Thoracic aorta endothelial cell (primary cell): Measurements from ENCODE around the gene NRARP. TPM values are rescaled to one million over a fixed set of nuclear protein-coding genes. Genes with fewer than 3 reads are reported as not detected.

ENCODE experiments used
- total RNA-seq: library from RNA; depleted of rRNA; stranded (reverse); fragments of >200 nt; gene quantifications from 2 replicates; pipeline ENCODE4 v1.2.3, GENCODE V29; 2012

Gene NRARP, protein sequence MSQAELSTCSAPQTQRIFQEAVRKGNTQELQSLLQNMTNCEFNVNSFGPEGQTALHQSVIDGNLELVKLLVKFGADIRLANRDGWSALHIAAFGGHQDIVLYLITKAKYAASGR
- 12.1 and 16.5 TPM in 2 replicates for total RNA-seq

DNA sequence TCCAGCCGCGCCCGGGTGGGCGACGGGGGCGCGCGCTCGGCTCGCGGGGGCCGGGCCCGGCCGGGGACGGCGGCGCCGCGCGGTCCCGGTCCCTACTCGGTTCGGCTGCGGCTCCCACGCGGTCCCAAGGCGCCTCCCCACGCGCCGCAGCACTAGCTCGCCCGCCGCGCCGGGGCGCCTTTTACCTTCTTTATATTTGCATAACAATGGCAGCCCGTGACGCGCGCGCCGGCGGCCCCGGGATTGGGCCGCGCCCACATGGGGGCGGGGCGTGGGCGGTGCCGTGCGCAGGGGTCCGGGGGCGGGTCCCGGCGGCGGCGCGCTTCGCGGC, at the start of gene NRARP:
Gene NRARP, minus strand, starts transcription at position 154 of the 331 bp plus-strand sequence. CDS start 343 bp downstream, outside the sequence.

DNA sequence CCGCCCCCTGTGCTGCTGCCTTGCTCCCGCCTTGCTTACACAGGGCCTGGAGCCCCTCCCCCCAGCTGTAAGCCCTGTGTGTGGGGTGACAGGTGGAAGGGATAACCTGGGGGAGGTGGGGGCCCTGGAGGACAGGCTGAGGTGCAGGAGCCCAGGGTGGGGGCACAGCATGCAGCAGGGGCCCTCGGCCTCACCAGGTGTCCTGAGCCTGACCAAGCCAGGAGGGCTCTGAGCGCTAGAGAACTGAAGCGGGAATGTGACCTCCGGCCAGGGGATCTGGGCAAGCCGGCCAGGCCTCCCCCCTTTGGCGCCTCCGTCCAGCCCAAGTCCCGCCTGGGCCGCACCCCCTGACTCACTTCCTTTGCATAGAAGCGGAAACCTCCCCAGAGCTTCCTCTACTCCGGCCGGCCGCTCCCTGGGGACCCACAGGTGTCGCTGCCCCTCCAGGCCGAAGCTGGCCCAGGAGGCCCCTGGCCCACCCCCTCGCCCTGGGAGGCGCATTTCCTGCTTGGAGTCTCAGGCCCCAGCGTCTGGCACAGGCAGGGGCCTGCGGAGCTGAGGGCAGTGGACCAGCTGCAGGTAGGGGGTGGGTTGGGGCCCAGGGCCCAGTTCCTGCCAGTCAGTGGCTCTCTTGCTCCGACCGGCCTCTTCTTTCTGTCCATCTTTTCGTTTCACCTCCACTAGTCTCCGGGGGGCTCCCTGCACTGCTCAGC, 24.6 kb downstream of the NRARP start, which contains the start of gene TOR4A:
Gene TOR4A, plus strand, starts transcription at position 398 of the 713 bp plus-strand sequence. CDS start 964 bp downstream, outside the sequence.

DNA sequence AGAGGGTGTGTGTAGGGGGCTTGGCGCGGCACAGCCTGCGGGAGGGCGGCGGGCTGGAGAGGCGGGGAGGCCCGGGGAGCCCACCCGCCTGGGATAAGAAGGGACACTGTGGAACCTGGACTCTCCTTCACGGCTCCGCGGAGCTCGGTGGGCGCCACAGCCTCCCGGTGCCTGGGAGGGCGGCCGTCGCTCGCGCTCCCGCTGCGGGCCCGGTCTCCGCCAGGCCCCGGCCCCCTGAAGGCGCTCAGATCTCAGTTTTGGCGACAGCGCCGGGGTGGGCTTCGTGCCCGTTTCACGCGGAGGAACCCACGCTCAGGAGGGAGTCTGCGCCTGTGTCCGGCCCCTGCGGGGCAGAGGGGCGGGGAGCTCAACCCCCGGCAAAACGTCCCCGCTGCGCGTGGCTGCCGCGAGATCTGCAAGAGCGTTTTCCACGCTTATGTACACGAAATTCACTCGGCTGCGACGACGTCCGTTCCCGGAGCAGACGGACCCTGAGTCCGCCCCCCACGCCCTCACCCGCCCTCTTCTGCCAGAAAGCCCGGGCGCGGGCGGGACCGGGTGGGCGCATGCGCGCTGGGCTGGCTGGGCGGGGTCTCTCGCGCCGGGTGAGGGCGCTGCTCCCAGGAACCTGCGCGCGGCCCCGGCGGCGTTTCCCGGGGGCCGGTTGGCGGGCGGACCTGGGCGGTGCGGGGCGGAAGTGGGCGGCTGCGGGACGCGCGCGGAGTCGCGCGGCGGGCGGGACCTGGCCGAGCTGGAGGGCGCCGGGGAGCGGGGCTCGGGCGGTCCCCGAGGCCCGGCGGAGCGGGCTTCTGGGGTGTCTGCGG, 47.2 kb downstream of the NRARP start, which contains the start of gene NELFB:
Gene NELFB, plus strand, starts transcription at position 704 of the 824 bp plus-strand sequence.

DNA sequence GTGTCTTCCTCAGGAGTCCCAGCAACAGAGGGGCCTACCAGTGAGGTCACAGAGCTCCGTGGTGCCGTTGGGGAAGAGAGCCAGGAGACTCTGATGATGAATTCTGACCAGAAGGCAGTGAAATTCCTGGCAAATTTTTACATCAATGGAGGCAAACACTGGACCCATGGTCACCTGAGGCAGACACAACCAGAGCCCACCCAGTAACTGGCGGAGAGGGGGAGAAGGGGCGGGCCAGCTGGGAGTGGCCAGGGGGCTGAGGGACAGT, 50.9 kb downstream of the NRARP start, which contains the start of gene STPG3:
Gene STPG3, plus strand, starts transcription at position 93 of the 268 bp plus-strand sequence. Its CDS starts 1 bp downstream, at position 94.

Other genes with a start within 250 kb of the NRARP start
- not detected in 2 replicates for gene ENTPD2, start 248.2 kb downstream of the NRARP start, total RNA-seq
- gene SAPCD2, start 231.7 kb downstream of the NRARP start, total RNA-seq = 19.7 and 36.7 TPM in 2 replicates
- gene UAP1L1, start 224.8 kb downstream of the NRARP start, total RNA-seq = 16.2 and 20.7 TPM in 2 replicates
- 45.7 and 53.3 TPM in 2 replicates for gene MAN1B1, start 215.3 kb downstream of the NRARP start, total RNA-seq
- gene DPP7, start 187.5 kb downstream of the NRARP start, total RNA-seq = 55.6 and 69.3 TPM in 2 replicates
- under 0.01 and 0.14 TPM in 2 replicates for gene GRIN1, start 163.1 kb downstream of the NRARP start, total RNA-seq
- gene LRRC26, start 132.2 kb downstream of the NRARP start, total RNA-seq = not detected in 2 replicates
- gene TMEM210, start 130.2 kb downstream of the NRARP start, total RNA-seq = not detected in 2 replicates
- 28.2 and 31.2 TPM in 2 replicates for gene ANAPC2, start 113.7 kb downstream of the NRARP start, total RNA-seq
- gene SSNA1, start 113.6 kb downstream of the NRARP start, total RNA-seq = 84.6 and 91.9 TPM in 2 replicates
- 6.3 and 8.7 TPM in 2 replicates for gene TPRN, start 101.5 kb downstream of the NRARP start, total RNA-seq
- 25.2 and 27.3 TPM in 2 replicates for gene TMEM203, start 96.6 kb downstream of the NRARP start, total RNA-seq
- 8.2 and 11.1 TPM in 2 replicates for gene NDOR1, start 96.6 kb downstream of the NRARP start, total RNA-seq
- gene RNF208, start 80.0 kb downstream of the NRARP start, total RNA-seq = 0.13 and 0.43 TPM in 2 replicates
- 0.27 and 0.29 TPM in 2 replicates for gene CYSRT1, start 77.1 kb downstream of the NRARP start, total RNA-seq
- gene RNF224, start 74.8 kb downstream of the NRARP start, total RNA-seq = 0.07 TPM in 1 of 2 replicates, not detected in the other
- gene SLC34A3, start 71.4 kb downstream of the NRARP start, total RNA-seq = not detected in 2 replicates
- gene TUBB4B, start 61.0 kb downstream of the NRARP start, total RNA-seq = 240 and 376 TPM in 2 replicates
- not detected in 2 replicates for gene STPG3, start 51.0 kb downstream of the NRARP start, total RNA-seq
- gene NELFB, start 46.9 kb downstream of the NRARP start, total RNA-seq = 52.3 and 62.5 TPM in 2 replicates
- gene TOR4A, start 24.5 kb downstream of the NRARP start, total RNA-seq = 48.3 and 50.1 TPM in 2 replicates
- 9.0 and 9.3 TPM in 2 replicates for gene EXD3, start 120.9 kb upstream of the NRARP start, total RNA-seq
- gene NOXA1, start 121.1 kb upstream of the NRARP start, total RNA-seq = 0.27 and 0.29 TPM in 2 replicates
- not detected in 2 replicates for gene ENTPD8, start 139.1 kb upstream of the NRARP start, total RNA-seq
- 38.8 and 44.0 TPM in 2 replicates for gene NSMF, start 157.1 kb upstream of the NRARP start, total RNA-seq
- 0.22 and 0.66 TPM in 2 replicates for gene PNPLA7, start 248.1 kb upstream of the NRARP start, total RNA-seq
- gene MRPL41, start 249.6 kb upstream of the NRARP start, total RNA-seq = 37.7 and 45.1 TPM in 2 replicates